GM12801 (cell line): ENCODE data around the gene FHOD1.

Source experiments
- TF ChIP-seq, protein P1 (sequence below): IDR thresholded peaks from one replicate; pipeline ENCODE4 v1.5.1; 2011; ENCODE audit warnings: control low read depth; ENCODE audit not compliant: insufficient read length; ENCODE audit errors: extremely low read depth

Gene FHOD1

DNA sequence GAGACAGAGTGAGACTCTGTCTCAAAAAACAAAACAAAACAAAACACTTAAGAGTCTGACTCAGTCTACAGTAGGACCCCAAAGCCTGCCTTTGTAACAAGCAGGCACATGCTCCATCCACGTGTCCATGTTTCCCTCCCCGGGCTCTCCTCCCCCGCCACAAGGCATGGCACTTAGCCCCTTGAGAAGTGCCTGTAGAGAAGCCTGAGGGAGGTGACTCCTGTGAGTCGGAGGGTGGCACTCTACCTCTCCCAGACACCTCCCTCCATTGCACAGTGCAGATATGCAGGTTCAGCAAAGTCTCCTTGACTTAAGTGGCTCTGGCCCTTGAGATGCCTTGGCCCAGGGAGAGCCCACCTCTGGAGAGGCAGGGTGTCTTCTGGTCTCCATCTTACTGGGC is 6.8 kb downstream of the FHOD1 start:
- TF ChIP-seq, protein P1, sequence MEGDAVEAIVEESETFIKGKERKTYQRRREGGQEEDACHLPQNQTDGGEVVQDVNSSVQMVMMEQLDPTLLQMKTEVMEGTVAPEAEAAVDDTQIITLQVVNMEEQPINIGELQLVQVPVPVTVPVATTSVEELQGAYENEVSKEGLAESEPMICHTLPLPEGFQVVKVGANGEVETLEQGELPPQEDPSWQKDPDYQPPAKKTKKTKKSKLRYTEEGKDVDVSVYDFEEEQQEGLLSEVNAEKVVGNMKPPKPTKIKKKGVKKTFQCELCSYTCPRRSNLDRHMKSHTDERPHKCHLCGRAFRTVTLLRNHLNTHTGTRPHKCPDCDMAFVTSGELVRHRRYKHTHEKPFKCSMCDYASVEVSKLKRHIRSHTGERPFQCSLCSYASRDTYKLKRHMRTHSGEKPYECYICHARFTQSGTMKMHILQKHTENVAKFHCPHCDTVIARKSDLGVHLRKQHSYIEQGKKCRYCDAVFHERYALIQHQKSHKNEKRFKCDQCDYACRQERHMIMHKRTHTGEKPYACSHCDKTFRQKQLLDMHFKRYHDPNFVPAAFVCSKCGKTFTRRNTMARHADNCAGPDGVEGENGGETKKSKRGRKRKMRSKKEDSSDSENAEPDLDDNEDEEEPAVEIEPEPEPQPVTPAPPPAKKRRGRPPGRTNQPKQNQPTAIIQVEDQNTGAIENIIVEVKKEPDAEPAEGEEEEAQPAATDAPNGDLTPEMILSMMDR: no peak

DNA sequence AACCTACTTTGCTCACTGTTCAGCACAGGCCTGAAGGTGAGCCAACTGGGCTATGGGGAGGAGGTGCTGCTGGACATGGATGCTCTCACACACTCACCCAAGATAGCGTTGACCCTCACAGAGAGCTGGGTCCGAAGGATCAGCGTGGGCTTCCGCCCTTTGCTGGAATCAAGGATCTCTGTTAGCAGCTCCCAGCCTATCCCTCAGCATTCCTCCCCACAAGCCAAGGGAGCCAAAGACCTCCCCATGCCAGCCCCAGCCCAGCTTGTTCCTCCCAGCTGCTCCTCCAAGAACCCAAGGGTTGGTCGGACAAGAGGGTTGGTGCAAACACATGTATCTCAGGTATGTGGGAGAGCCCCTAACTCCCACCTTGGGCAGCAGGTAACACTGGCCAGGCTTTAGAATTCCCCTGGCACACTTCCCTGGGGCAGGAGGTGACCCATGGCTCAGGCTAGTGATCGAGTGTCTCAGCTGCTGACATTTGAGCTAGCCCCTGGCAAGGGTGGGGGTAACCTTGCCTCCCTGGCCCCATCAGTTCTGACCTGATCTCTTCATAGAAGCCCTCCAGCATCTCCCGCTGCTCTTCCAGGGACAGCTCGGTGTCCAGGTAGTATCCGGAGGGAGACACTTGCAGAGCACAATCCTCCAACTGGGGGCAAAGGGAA is 8.3 kb downstream of the FHOD1 start:
- TF ChIP-seq, protein P1: no peak

DNA sequence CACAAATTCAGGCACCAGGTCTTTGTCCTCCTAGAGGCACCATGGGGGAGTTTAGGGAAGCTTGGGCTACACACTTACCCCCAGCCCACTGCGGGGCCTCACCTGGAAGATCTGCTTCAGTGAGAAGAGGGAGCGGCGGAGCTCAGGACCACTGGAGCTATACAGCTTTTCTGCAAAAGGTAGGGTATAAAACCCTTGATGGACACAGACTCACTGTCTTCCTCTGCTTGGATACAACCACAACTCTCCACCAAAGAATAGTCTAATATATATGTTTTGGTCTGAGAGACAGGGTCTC is 9.1 kb downstream of the FHOD1 start:
- TF ChIP-seq, protein P1: no peak

DNA sequence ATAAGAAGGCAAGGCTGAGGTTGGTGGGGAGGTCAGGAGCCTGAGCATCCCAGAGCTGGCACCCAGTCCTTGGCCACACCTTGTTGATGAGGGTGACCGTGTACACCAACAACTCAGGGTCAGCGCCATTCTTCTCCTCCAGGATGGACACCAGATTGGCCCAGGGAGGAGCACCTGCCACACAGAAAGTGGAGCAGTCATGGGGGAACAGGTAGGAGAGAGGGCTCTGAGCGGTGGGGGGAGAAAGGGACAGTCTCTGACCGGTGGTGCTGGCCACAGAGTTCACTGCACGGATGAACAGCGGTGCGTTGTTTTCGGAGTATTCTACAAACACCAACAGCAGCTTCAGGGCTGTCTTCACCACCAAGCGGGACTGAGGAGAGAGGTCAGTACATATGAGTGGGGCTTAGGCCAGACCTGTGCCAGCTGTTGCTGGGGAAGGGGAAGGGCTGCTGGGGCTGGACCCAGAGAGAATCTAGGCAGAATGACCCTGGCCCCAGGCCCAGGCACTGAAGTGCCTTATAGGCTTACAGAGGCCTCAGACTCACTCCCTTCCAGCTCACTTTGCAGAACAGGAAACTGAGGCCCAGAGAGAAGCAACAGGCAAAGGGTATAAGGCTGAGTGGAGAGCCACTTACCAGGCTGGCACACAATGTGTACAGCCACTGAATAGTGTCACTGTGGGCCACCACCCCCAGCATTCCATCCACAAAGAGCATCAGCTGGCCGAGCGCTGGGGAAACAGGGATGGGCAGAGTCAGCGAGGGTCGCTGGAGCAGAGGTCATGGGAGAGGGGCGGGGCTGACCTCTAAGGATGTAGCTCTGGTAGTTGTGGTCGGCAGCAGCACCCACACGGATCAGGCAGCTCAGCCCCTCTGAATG is 9.6 kb downstream of the FHOD1 start:
- TF ChIP-seq, protein P1: no peak

DNA sequence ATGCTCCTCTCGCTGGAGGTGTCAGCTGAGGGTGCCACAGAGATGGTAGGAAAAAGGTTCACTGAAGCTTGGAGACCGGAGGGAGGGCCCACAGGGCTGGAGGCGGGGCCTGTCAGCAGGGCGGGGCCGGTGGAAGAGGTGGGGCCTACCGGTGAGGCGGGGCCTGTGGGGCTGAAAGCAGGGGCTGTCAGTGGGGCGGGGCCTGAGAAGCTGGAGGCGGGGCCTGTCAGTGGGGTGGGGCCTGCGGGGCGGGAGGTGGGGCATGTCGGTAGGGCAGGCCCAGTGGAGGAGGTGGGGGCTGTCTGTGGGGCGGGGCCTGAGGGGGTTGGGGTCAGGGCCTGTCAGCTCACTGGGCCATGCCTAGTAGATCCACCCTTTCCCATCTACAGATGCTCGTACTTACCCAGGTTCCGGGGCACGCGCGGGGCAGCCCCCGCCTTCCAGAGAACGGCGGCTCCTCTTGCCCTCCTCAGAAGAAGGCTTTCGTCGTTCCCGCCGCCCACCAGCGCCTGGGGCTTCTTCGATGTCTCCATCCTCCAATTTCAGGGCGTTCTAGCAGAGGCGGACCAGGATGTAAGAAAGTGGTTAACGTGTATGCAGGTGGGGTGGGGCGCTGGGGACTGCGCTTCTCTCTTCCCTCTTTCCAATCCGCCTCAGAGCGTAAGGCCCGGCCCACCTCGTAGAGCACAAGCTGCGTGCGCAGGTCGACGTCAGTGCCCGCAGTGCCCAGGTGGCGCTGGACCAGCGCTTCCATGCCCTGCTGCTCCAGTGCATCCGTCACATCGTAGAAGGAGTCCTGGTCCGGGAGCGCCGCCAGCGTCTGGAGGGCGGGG is 10.5 kb downstream of the FHOD1 start:
- TF ChIP-seq, protein P1: no peak

DNA sequence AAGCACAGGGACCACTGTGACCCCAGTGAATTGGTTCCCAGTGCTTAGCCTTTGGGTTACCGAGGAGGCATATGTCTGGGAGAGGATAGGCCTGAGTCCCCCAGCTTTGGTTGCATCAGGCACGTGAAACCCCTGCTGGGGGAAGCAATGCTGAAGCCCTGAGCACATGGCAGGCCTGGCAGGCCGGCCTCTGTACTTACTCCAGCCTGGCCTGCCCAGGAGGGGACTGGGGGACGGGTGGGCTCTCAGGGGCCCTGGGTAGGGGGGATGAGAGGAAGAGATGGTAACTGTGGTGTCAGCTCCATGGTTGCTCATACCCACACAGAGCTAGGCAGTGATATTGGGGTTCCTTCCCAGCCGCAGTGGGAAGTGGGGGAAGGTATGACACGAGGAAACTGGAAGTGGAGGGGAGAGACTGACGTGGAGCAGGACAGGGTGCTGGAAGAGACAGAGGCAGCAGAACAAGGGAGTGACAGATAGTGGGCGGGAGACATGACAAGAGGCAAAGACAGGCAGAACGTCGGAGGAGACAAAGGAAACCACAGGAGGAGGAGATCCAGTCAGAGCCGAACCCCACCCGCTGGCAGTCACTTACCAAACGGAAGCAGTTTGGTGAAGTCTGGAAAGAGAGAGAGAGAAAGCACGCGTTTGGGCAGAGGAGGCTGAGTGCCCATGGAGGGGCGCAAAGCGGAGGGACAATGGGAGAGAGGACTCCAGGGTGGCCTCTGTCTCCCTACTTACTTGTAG is 11.3 kb downstream of the FHOD1 start:
- TF ChIP-seq, protein P1: no peak
